ENCODE data around the gene CCDC144A. TPM values are rescaled to one million over a fixed set of nuclear protein-coding genes. Genes with fewer than 3 reads are reported as not detected.
"Not testable (repeated sequence)": the region's sequence is repeated elsewhere in the genome, so short reads cannot be mapped to it uniquely, and the experiment has no call there.

CCDC144A gene
- total and polyA plus RNA-seq, 2 donors: 1.3 to 4.9 TPM

GRCh38 chr17:16788889-16789536 is 99.0 kb downstream of the CCDC144A start:
- H3K4me1 ChIP-seq (ENCODE audit: control insufficient read depth in 2 of 2, insufficient read depth in 2 of 2, low read length in 2 of 2); H3K9me3 ChIP-seq (ENCODE audit: control insufficient read depth in 2 of 2, insufficient read depth in 1 of 2, low read length in 1 of 2); H3K4me3 ChIP-seq (ENCODE audit: low read length in 2 of 2); DNase-seq (ENCODE audit: low read depth in 6 of 9, low spot score in 9 of 9); H3K36me3 ChIP-seq (ENCODE audit: control insufficient read depth in 2 of 2, insufficient read depth in 2 of 2, low read length in 1 of 2); H3K27me3 ChIP-seq (ENCODE audit: control insufficient read depth in 2 of 2, insufficient read depth in 1 of 2, low read length in 1 of 2); H3K27ac ChIP-seq (ENCODE audit: low read depth in 1 of 2, low read length in 1 of 2): not testable (repeated sequence)
- 93% methylated on average over 7 of the region's 11 CpGs for WGBS

- H3K36me3 ChIP-seq (ENCODE audit: control insufficient read depth in 2 of 2, insufficient read depth in 2 of 2, low read length in 1 of 2): not testable (repeated sequence)
These were observed 99.6 kb downstream of the CCDC144A start for GRCh38 chr17:16789622-16790021.

GRCh38 chr17:16790313-16790871 is 100.4 kb downstream of the CCDC144A start:
- H3K36me3 ChIP-seq (ENCODE audit: control insufficient read depth in 2 of 2, insufficient read depth in 2 of 2, low read length in 1 of 2); H3K9me3 ChIP-seq (ENCODE audit: control insufficient read depth in 2 of 2, insufficient read depth in 1 of 2, low read length in 1 of 2); H3K27me3 ChIP-seq (ENCODE audit: control insufficient read depth in 2 of 2, insufficient read depth in 1 of 2, low read length in 1 of 2); DNase-seq (ENCODE audit: low read depth in 6 of 9, low spot score in 9 of 9); H3K4me3 ChIP-seq (ENCODE audit: low read length in 2 of 2); H3K27ac ChIP-seq (ENCODE audit: low read depth in 1 of 2, low read length in 1 of 2); H3K4me1 ChIP-seq (ENCODE audit: control insufficient read depth in 2 of 2, insufficient read depth in 2 of 2, low read length in 2 of 2): not testable (repeated sequence)
- WGBS: 95% methylated on average over 7 of the region's 9 CpGs

More at GRCh38 chr17:16789622-16790021, 99.6 kb downstream of the CCDC144A start:
- H3K27me3 ChIP-seq (ENCODE audit: control insufficient read depth in 2 of 2, insufficient read depth in 1 of 2, low read length in 1 of 2); H3K4me1 ChIP-seq (ENCODE audit: control insufficient read depth in 2 of 2, insufficient read depth in 2 of 2, low read length in 2 of 2); H3K4me3 ChIP-seq (ENCODE audit: low read length in 2 of 2); H3K9me3 ChIP-seq (ENCODE audit: control insufficient read depth in 2 of 2, insufficient read depth in 1 of 2, low read length in 1 of 2); H3K27ac ChIP-seq (ENCODE audit: low read depth in 1 of 2, low read length in 1 of 2); DNase-seq (ENCODE audit: low read depth in 6 of 9, low spot score in 9 of 9): not testable (repeated sequence)
- 94% methylated on average over 3 of the region's 3 CpGs for WGBS

- not testable (repeated sequence) for H3K9me3 ChIP-seq (ENCODE audit: control insufficient read depth in 2 of 2, insufficient read depth in 1 of 2, low read length in 1 of 2); H3K27ac ChIP-seq (ENCODE audit: low read depth in 1 of 2, low read length in 1 of 2); DNase-seq (ENCODE audit: low read depth in 6 of 9, low spot score in 9 of 9); H3K4me3 ChIP-seq (ENCODE audit: low read length in 2 of 2); H3K4me1 ChIP-seq (ENCODE audit: control insufficient read depth in 2 of 2, insufficient read depth in 2 of 2, low read length in 2 of 2); H3K27me3 ChIP-seq (ENCODE audit: control insufficient read depth in 2 of 2, insufficient read depth in 1 of 2, low read length in 1 of 2); H3K36me3 ChIP-seq (ENCODE audit: control insufficient read depth in 2 of 2, insufficient read depth in 2 of 2, low read length in 1 of 2)
- 47% methylated on average over 3 of the region's 5 CpGs for WGBS
These were observed 104.2 kb downstream of the CCDC144A start for GRCh38 chr17:16794215-16794614.

GRCh38 chr17:16795894-16796293 is 105.9 kb downstream of the CCDC144A start:
- H3K9me3 ChIP-seq (ENCODE audit: control insufficient read depth in 2 of 2, insufficient read depth in 1 of 2, low read length in 1 of 2); DNase-seq (ENCODE audit: low read depth in 6 of 9, low spot score in 9 of 9); H3K36me3 ChIP-seq (ENCODE audit: control insufficient read depth in 2 of 2, insufficient read depth in 2 of 2, low read length in 1 of 2); H3K27ac ChIP-seq (ENCODE audit: low read depth in 1 of 2, low read length in 1 of 2); H3K27me3 ChIP-seq (ENCODE audit: control insufficient read depth in 2 of 2, insufficient read depth in 1 of 2, low read length in 1 of 2); H3K4me3 ChIP-seq (ENCODE audit: low read length in 2 of 2); H3K4me1 ChIP-seq (ENCODE audit: control insufficient read depth in 2 of 2, insufficient read depth in 2 of 2, low read length in 2 of 2): not testable (repeated sequence)
- WGBS: 96% methylated on average over 6 of the region's 7 CpGs

- DNase-seq (ENCODE audit: low read depth in 6 of 9, low spot score in 9 of 9); H3K27ac ChIP-seq (ENCODE audit: low read depth in 1 of 2, low read length in 1 of 2); H3K27me3 ChIP-seq (ENCODE audit: control insufficient read depth in 2 of 2, insufficient read depth in 1 of 2, low read length in 1 of 2); H3K9me3 ChIP-seq (ENCODE audit: control insufficient read depth in 2 of 2, insufficient read depth in 1 of 2, low read length in 1 of 2); H3K4me3 ChIP-seq (ENCODE audit: low read length in 2 of 2); H3K4me1 ChIP-seq (ENCODE audit: control insufficient read depth in 2 of 2, insufficient read depth in 2 of 2, low read length in 2 of 2); H3K36me3 ChIP-seq (ENCODE audit: control insufficient read depth in 2 of 2, insufficient read depth in 2 of 2, low read length in 1 of 2): not testable (repeated sequence)
- WGBS: 91% methylated on average over 5 of the region's 5 CpGs
These were observed 114.8 kb downstream of the CCDC144A start for GRCh38 chr17:16804851-16805250.

- not testable (repeated sequence) for DNase-seq (ENCODE audit: low read depth in 6 of 9, low spot score in 9 of 9); H3K27ac ChIP-seq (ENCODE audit: low read depth in 1 of 2, low read length in 1 of 2); H3K27me3 ChIP-seq (ENCODE audit: control insufficient read depth in 2 of 2, insufficient read depth in 1 of 2, low read length in 1 of 2); H3K36me3 ChIP-seq (ENCODE audit: control insufficient read depth in 2 of 2, insufficient read depth in 2 of 2, low read length in 1 of 2); H3K4me3 ChIP-seq (ENCODE audit: low read length in 2 of 2); H3K4me1 ChIP-seq (ENCODE audit: control insufficient read depth in 2 of 2, insufficient read depth in 2 of 2, low read length in 2 of 2); H3K9me3 ChIP-seq (ENCODE audit: control insufficient read depth in 2 of 2, insufficient read depth in 1 of 2, low read length in 1 of 2)
- 98% methylated on average over 4 of the region's 4 CpGs for WGBS
These were observed 116.6 kb downstream of the CCDC144A start for GRCh38 chr17:16806599-16806998.

- not testable (repeated sequence) for H3K4me3 ChIP-seq (ENCODE audit: low read length in 2 of 2); H3K9me3 ChIP-seq (ENCODE audit: control insufficient read depth in 2 of 2, insufficient read depth in 1 of 2, low read length in 1 of 2); H3K4me1 ChIP-seq (ENCODE audit: control insufficient read depth in 2 of 2, insufficient read depth in 2 of 2, low read length in 2 of 2); H3K27ac ChIP-seq (ENCODE audit: low read depth in 1 of 2, low read length in 1 of 2); DNase-seq (ENCODE audit: low read depth in 6 of 9, low spot score in 9 of 9); H3K27me3 ChIP-seq (ENCODE audit: control insufficient read depth in 2 of 2, insufficient read depth in 1 of 2, low read length in 1 of 2); H3K36me3 ChIP-seq (ENCODE audit: control insufficient read depth in 2 of 2, insufficient read depth in 2 of 2, low read length in 1 of 2)
- 92% methylated on average over 8 of the region's 9 CpGs for WGBS
These were observed 117.6 kb downstream of the CCDC144A start for GRCh38 chr17:16807620-16808019.

- H3K27ac ChIP-seq (ENCODE audit: low read depth in 1 of 2, low read length in 1 of 2); H3K4me1 ChIP-seq (ENCODE audit: control insufficient read depth in 2 of 2, insufficient read depth in 2 of 2, low read length in 2 of 2); H3K9me3 ChIP-seq (ENCODE audit: control insufficient read depth in 2 of 2, insufficient read depth in 1 of 2, low read length in 1 of 2); H3K27me3 ChIP-seq (ENCODE audit: control insufficient read depth in 2 of 2, insufficient read depth in 1 of 2, low read length in 1 of 2); H3K36me3 ChIP-seq (ENCODE audit: control insufficient read depth in 2 of 2, insufficient read depth in 2 of 2, low read length in 1 of 2); DNase-seq (ENCODE audit: low read depth in 6 of 9, low spot score in 9 of 9); H3K4me3 ChIP-seq (ENCODE audit: low read length in 2 of 2): not testable (repeated sequence)
- WGBS: 94% methylated on average over 5 of the region's 5 CpGs
These were observed 120.2 kb downstream of the CCDC144A start for GRCh38 chr17:16810236-16810635.
